OCI-LY3 (cell line): Measurements from ENCODE around the gene SYT11.

ENCODE experiments used
- EZH2phosphoT487 ChIP-seq: fragments of 200-600 bp; shearing (Covaris generic); IDR thresholded peaks from 2 replicates; pipeline ENCODE4 v1.6.1; 2018; ENCODE audit warnings: antibody characterized with exemption, mixed run types, low read depth
- TF ChIP-seq, protein P1 (sequence below): fragments of 200-600, 300-600 bp; sonication (generic); IDR thresholded peaks from 2 replicates; pipeline ENCODE4 v1.5.1; 2014; ENCODE audit warnings: antibody characterized with exemption, low read length, low read depth

DNA sequence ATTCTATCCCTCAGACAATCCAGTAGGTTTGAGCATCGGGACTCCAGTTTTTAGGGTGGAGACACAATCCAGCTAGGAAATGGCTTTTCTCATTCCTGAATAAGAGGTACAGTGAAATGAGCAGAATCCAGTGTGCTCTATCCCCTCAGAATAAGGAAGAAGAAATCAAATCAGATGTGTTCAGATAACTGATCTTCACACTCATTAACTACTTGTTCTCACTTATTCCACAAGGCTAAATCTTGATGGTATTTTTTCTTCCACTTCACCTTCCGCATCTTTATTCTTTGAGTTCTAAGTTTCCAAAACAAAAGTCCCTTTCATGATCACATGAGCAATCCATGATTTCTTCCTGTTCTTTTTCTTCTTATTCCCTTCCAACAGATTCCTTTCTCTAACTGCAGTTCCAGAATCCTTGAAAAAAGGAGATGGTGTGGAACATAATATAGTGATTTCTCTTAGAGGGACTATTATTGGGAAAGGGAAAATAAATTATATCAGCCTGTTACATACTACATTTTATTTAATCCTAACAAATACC is 1.7 kb downstream of the SYT11 start:
- TF ChIP-seq, protein P1, sequence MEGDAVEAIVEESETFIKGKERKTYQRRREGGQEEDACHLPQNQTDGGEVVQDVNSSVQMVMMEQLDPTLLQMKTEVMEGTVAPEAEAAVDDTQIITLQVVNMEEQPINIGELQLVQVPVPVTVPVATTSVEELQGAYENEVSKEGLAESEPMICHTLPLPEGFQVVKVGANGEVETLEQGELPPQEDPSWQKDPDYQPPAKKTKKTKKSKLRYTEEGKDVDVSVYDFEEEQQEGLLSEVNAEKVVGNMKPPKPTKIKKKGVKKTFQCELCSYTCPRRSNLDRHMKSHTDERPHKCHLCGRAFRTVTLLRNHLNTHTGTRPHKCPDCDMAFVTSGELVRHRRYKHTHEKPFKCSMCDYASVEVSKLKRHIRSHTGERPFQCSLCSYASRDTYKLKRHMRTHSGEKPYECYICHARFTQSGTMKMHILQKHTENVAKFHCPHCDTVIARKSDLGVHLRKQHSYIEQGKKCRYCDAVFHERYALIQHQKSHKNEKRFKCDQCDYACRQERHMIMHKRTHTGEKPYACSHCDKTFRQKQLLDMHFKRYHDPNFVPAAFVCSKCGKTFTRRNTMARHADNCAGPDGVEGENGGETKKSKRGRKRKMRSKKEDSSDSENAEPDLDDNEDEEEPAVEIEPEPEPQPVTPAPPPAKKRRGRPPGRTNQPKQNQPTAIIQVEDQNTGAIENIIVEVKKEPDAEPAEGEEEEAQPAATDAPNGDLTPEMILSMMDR, result no peak
- no peak for TF ChIP-seq EZH2phosphoT487
